AG10803 (cell line): Measurements from ENCODE around the gene TAS2R39.
"Not testable (repeated sequence)": the region's sequence is repeated elsewhere in the genome, so short reads cannot be mapped to it uniquely, and the experiment has no call there.

Experiments used
- DNase-seq: peaks from one replicate; pipeline ENCODE4 v3.0.0; 2010; ENCODE audit warnings: low read depth
- H3K4me3 ChIP-seq: 2 replicates; pipeline ENCODE4 v1.5.1; 2011; ENCODE audit warnings: mild to moderate bottlenecking, low read length, control low read depth
- TF ChIP-seq, protein P1 (sequence below): conservative IDR thresholded peaks from 2 replicates; pipeline ENCODE4 v1.5.1; 2011; ENCODE audit warnings: mild to moderate bottlenecking, low read length, control low read depth, inconsistent platforms

Gene TAS2R39

GRCh38 chr7:143176128-143176527, 7.1 kb upstream of the TAS2R39 start:
- TF ChIP-seq, protein P1, sequence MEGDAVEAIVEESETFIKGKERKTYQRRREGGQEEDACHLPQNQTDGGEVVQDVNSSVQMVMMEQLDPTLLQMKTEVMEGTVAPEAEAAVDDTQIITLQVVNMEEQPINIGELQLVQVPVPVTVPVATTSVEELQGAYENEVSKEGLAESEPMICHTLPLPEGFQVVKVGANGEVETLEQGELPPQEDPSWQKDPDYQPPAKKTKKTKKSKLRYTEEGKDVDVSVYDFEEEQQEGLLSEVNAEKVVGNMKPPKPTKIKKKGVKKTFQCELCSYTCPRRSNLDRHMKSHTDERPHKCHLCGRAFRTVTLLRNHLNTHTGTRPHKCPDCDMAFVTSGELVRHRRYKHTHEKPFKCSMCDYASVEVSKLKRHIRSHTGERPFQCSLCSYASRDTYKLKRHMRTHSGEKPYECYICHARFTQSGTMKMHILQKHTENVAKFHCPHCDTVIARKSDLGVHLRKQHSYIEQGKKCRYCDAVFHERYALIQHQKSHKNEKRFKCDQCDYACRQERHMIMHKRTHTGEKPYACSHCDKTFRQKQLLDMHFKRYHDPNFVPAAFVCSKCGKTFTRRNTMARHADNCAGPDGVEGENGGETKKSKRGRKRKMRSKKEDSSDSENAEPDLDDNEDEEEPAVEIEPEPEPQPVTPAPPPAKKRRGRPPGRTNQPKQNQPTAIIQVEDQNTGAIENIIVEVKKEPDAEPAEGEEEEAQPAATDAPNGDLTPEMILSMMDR: no peak
- no peak for DNase-seq
- H3K4me3 ChIP-seq: no peak overlapping the region

- no peak for DNase-seq
- no peak overlapping the region for H3K4me3 ChIP-seq
- TF ChIP-seq, protein P1: no peak
Measured at GRCh38 chr7:143177374-143178119, 5.7 kb upstream of the TAS2R39 start.

- not testable (repeated sequence) for DNase-seq, H3K4me3 ChIP-seq
Measured at GRCh38 chr7:143180771-143181170, 2.4 kb upstream of the TAS2R39 start.

- no peak for DNase-seq
- TF ChIP-seq, protein P1: no peak
- H3K4me3 ChIP-seq: no peak overlapping the region
Measured at GRCh38 chr7:143181349-143181748, 1.9 kb upstream of the TAS2R39 start.

GRCh38 chr7:143185551-143185950, 2.3 kb downstream of the TAS2R39 start:
- H3K4me3 ChIP-seq: no peak overlapping the region
- DNase-seq: no peak
- TF ChIP-seq, protein P1: no peak

DNA sequence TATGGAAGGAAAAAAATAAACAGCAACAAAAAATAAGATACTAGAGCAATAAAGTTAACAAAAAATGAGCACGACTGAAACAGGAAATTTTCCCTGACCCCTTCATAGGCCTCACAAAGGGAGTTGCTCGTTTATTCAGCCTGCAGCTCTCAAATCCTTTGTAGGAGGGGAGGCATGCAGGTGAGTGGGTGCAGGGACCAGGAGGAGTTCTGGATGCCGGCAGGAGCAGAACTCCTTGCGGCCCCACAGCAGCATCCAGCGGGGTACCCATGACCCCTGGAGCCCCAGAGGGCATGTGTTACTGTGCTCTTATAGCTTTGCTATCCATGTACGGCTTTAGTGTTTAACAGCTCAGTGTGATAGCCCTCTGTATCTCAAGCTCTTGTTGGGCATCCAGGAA, 5.8 kb downstream of the TAS2R39 start:
- TF ChIP-seq, protein P1: no peak
- H3K4me3 ChIP-seq: no peak overlapping the region
- no peak for DNase-seq

DNA sequence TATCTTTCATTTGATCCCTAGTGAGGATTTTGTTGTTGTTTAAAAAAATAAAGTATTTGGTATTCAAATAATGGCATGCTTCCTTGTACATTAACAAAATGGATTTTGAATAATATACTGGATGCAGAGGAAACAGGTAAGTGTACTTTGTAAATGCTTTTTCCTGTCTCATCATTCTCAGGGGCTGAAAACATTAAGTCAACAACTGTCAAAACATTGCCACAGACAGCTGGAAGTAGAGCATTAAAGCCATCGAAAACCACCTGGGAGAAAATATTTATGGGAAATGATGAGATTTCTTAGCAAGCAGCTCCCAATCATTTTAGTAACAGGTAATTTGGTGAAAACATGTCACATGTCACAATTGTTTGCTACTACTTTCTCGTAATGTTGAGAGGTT, 10.7 kb downstream of the TAS2R39 start:
- no peak overlapping the region for H3K4me3 ChIP-seq
- TF ChIP-seq, protein P1: no peak
- no peak for DNase-seq

DNA sequence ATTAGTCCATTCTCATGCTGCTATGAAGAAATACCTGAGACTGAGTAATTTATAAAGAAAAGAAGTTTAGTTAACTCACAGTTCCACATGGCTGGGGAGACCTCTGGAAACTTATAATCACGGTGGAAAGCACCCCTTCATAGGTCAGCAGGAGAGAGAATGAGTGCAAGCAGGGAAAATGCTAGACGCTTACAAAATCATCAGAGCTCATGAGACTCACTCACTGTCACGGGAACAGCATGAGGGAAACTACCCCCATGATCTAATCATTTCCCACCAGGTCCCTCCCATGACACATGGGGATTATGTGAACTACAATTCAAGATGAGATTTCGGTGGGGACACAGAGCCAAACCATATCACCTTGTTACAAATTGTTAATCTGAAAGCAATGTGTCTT, 15.8 kb downstream of the TAS2R39 start:
- DNase-seq: no peak
- TF ChIP-seq, protein P1: no peak
- H3K4me3 ChIP-seq: no peak overlapping the region
